ENCODE data around the gene RNF11.

The RNF11 gene

GRCh38 chr1:51316113-51316845 lies 80.2 kb downstream of the RNF11 start:
- no peak overlapping the region for H3K4me3 Mint-ChIP-seq
- H3K36me3 Mint-ChIP-seq: no peaks in the 10 kb centered on the region
- H3K27me3 Mint-ChIP-seq: no peaks in the 10 kb centered on the region
- no peak overlapping the region for H3K27ac Mint-ChIP-seq
- H3K4me1 Mint-ChIP-seq (ENCODE audit: low read depth): no peaks in the 10 kb centered on the region
- no peaks in the 10 kb centered on the region for H3K9me3 Mint-ChIP-seq (ENCODE audit: low read depth)

GRCh38 chr1:51316846-51317120 lies 80.7 kb downstream of the RNF11 start:
- no peaks in the 10 kb centered on the region for H3K27me3 Mint-ChIP-seq
- no peak overlapping the region for H3K4me3 Mint-ChIP-seq
- H3K27ac Mint-ChIP-seq: no peak overlapping the region
- H3K36me3 Mint-ChIP-seq: no peaks in the 10 kb centered on the region
- H3K4me1 Mint-ChIP-seq (ENCODE audit: low read depth): no peaks in the 10 kb centered on the region
- H3K9me3 Mint-ChIP-seq (ENCODE audit: low read depth): no peaks in the 10 kb centered on the region

DNA sequence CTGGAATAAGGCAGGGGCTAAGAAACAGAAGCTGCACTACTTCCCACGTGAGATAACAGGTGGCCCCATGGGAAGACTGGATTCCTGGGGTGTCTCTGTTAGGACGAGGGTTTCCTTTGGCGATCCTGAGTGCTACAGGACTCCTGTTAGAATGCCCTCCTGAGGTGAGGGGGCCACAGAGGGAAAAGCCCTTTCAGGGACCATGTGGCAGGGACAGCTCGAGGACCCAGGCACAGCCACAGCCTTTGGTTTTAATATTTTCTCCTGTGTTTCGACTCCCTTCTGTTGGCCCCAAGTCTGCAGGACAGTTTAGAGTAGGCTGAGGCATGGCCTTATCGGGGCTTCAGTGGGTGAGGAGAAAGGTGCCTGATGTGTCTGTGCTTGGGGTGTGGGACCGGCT lies 81.7 kb downstream of the RNF11 start:
- H3K4me3 Mint-ChIP-seq: no peak overlapping the region
- no peaks in the 10 kb centered on the region for H3K36me3 Mint-ChIP-seq
- no peak overlapping the region for H3K27ac Mint-ChIP-seq
- H3K4me1 Mint-ChIP-seq (ENCODE audit: low read depth): no peaks in the 10 kb centered on the region
- no peaks in the 10 kb centered on the region for H3K9me3 Mint-ChIP-seq (ENCODE audit: low read depth)
- no peaks in the 10 kb centered on the region for H3K27me3 Mint-ChIP-seq

- H3K27me3 Mint-ChIP-seq: no peaks in the 10 kb centered on the region
- H3K9me3 Mint-ChIP-seq (ENCODE audit: low read depth): no peaks in the 10 kb centered on the region
- no peak overlapping the region for H3K4me3 Mint-ChIP-seq
- H3K36me3 Mint-ChIP-seq: no peaks in the 10 kb centered on the region
- no peak overlapping the region for H3K27ac Mint-ChIP-seq
- H3K4me1 Mint-ChIP-seq (ENCODE audit: low read depth): no peaks in the 10 kb centered on the region
These were observed 85.2 kb downstream of the RNF11 start for GRCh38 chr1:51320967-51321923.

GRCh38 chr1:51321924-51322280 lies 85.8 kb downstream of the RNF11 start:
- Mint-ChIP-seq H3K9me3 (ENCODE audit: low read depth) (no peaks in the 10 kb centered on the region), H3K36me3 (no peaks in the 10 kb centered on the region), H3K27me3 (no peaks in the 10 kb centered on the region), H3K4me3 (no peak overlapping the region), H3K27ac (no peak overlapping the region), H3K4me1 (ENCODE audit: low read depth) (no peaks in the 10 kb centered on the region)

DNA sequence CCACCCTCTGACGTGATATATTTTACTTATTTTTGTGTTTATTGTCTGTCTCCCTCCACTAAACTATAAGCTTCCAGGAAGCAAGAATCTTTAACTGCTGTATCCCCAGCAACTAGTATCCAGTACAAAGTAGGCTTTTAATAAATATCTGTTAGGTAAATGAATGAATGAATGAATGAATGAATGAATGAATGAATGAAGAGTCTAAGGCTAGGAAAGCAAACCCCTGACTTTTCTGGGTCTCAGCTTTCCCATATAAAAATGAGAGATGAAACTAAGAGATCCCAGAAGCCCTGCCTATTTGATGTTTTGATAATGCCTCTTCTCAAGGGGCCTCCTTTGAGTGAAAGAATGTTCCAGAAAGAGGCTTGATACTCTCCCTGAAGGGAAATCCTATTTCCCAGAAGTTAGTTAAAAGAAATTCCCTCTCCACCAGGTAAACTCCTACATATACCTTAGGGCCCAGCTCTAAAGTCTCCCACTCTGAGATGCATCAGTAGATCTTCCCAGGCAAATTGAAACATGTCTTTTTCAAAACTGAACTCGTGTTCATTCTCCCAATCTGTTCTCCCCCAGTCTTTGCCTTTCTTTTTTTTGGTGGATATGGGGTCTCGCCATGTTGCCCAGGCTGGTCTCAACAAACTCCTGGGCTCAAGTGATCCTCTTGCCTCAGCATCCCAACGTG lies 86.5 kb downstream of the RNF11 start:
- H3K36me3 Mint-ChIP-seq: no peaks in the 10 kb centered on the region
- no peak overlapping the region for H3K4me3 Mint-ChIP-seq
- no peak overlapping the region for H3K27ac Mint-ChIP-seq
- peaks cover 3% of the 10 kb centered on the region for H3K27me3 Mint-ChIP-seq
- no peaks in the 10 kb centered on the region for H3K4me1 Mint-ChIP-seq (ENCODE audit: low read depth)
- no peaks in the 10 kb centered on the region for H3K9me3 Mint-ChIP-seq (ENCODE audit: low read depth)
